Osteocyte (in vitro differentiated cells): Measurements from ENCODE around the gene ATP13A2. TPM values are rescaled to one million over a fixed set of nuclear protein-coding genes. Genes with fewer than 3 reads are reported as not detected.

Experiments
- DNase-seq: peaks from one replicate; pipeline ENCODE4 v3.0.0; 2021; ENCODE audit warnings: mixed read lengths; ENCODE audit not compliant: unreplicated experiment; ENCODE audit errors: extremely low spot score
- H3K27ac Mint-ChIP-seq: one replicate; pipeline ENCODE4 v1.8.0; 2021; ENCODE audit warnings: mild to moderate bottlenecking, mixed read lengths; ENCODE audit not compliant: unreplicated experiment
- H3K27me3 Mint-ChIP-seq: one replicate; pipeline ENCODE4 v1.8.0; 2021; ENCODE audit warnings: mixed read lengths; ENCODE audit not compliant: unreplicated experiment
- H3K36me3 Mint-ChIP-seq: one replicate; pipeline ENCODE4 v1.8.0; 2021; ENCODE audit warnings: mixed read lengths; ENCODE audit not compliant: unreplicated experiment
- H3K4me1 Mint-ChIP-seq: one replicate; pipeline ENCODE4 v1.8.0; 2021; ENCODE audit warnings: mixed read lengths; ENCODE audit not compliant: unreplicated experiment
- H3K4me3 Mint-ChIP-seq: one replicate; pipeline ENCODE4 v1.8.0; 2021; ENCODE audit warnings: mild to moderate bottlenecking, moderate library complexity, mixed read lengths; ENCODE audit not compliant: unreplicated experiment
- H3K9me3 Mint-ChIP-seq: one replicate; pipeline ENCODE4 v1.8.0; 2021; ENCODE audit warnings: mixed read lengths; ENCODE audit not compliant: unreplicated experiment
- CTCF ChIP-seq: fragments of 200-600 bp; sonication (generic); IDR thresholded peaks from 2 replicates; pipeline ENCODE4 v1.5.0; 2021; ENCODE audit warnings: antibody characterized with exemption, mild to moderate bottlenecking, moderate library complexity
- total RNA-seq: library from RNA; stranded (reverse); gene quantifications from 2 replicates; pipeline ENCODE4 v1.2.1, GENCODE V29; 2021

The ATP13A2 gene
- total RNA-seq, 1 donor from 2014 or later, result 69.6 TPM

DNA sequence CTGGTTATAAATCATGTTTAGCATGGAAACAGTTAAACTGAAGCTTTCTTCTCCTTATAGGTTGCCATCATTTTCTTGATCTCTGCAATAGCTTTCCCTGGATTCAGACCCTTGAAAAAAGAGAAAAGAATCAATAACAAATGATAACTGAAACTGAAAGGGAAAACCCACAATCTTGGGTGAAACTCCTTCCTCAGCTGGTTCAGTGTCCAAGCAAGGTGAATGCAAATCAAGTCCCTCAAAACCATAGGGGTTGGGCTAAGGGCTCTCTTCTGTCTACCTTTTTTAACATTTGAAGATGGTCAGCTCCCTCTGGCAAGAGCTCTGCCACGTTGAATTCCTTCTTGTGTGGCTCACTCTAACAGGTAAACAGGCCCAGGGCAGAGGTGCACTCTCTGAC, 7.1 kb upstream of the ATP13A2 start:
- no peaks in the 10 kb centered on the region for H3K27me3 Mint-ChIP-seq
- TF ChIP-seq CTCF, result no peak
- no peak for DNase-seq
- peaks cover 45% of the 10 kb centered on the region for H3K36me3 Mint-ChIP-seq
- H3K4me1 Mint-ChIP-seq, result peaks cover 17% of the 10 kb centered on the region
- H3K4me3 Mint-ChIP-seq, result no peak overlapping the region
- H3K9me3 Mint-ChIP-seq, result no peaks in the 10 kb centered on the region
- no peak overlapping the region for H3K27ac Mint-ChIP-seq

- Mint-ChIP-seq H3K9me3 (no peaks in the 10 kb centered on the region), H3K27ac (no peak overlapping the region), H3K4me1 (peaks cover 30% of the 10 kb centered on the region), H3K36me3 (peaks cover 34% of the 10 kb centered on the region), H3K4me3 (no peak overlapping the region), H3K27me3 (no peaks in the 10 kb centered on the region)
- no peak for TF ChIP-seq CTCF
- no peak for DNase-seq
Measured at GRCh38 chr1:17017435-17017834, 5.7 kb upstream of the ATP13A2 start.

DNA sequence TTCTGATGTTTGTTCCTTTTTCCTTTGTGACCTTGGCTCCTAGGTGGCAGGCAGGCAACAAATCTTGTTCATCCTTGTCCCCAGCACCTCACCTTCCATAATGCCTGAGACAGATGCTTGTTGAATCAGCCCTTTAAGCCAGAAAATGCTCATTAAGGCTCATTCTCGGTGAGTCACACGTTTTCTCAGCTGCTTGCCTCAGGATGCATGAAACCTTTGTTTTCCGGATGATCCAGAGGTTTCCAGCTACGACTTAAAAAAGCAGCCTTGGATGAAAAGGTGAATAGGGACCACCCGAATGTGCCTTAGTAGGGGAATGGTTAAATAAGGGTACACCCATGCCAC, 4.6 kb upstream of the ATP13A2 start:
- peaks cover 28% of the 10 kb centered on the region for H3K36me3 Mint-ChIP-seq
- no peaks in the 10 kb centered on the region for H3K27me3 Mint-ChIP-seq
- peaks cover 36% of the 10 kb centered on the region for H3K4me1 Mint-ChIP-seq
- no peak overlapping the region for H3K4me3 Mint-ChIP-seq
- H3K9me3 Mint-ChIP-seq, result no peaks in the 10 kb centered on the region
- TF ChIP-seq CTCF, result no peak
- H3K27ac Mint-ChIP-seq, result peak overlapping the region; percentile 54
- DNase-seq, result no peak

DNA sequence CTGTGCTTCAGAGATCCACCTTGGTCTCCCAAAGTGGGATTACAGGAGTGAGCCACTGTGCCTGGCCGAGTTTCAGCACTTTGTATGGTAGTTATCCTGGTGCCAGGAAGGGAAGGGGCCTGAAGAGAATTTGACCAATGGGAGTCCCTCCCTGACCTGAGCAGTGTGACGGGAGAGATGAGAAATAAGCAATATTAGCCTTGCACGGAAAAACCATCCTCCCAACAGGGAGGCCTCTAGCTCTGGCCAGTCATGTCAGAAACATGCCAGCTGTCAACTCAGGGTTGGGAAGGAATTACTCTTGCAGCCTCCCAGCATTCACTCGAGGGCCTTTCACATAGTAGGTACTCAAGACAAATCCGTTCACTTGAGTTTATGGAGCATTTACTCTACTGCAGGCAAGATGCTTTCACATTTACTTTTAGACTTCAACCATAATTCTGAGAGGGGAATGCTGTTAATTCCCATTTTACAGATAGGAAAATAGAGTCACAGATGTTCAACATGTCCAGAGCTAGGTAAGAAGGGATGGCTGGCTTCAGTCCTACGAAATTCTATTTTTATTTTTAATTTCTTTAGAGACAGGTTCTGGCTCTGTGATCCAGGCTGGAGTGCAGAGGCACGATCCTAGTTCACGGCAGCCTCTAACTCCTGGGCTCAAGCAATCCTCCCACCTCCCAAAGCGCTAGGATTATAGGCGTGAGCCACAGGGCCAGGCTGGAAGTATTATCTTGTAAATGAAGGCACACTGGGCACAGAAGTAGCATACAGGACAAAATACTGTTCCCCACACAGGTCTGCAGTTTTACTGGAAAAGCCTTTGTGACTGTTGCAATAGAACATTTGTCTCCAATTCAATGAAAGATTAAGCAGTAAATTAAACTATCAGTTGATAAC, 3.2 kb upstream of the ATP13A2 start:
- no peaks in the 10 kb centered on the region for H3K27me3 Mint-ChIP-seq
- H3K9me3 Mint-ChIP-seq, result no peaks in the 10 kb centered on the region
- TF ChIP-seq CTCF, result no peak
- no peak for DNase-seq
- H3K4me3 Mint-ChIP-seq, result no peak overlapping the region
- peaks cover 48% of the 10 kb centered on the region for H3K4me1 Mint-ChIP-seq
- H3K27ac Mint-ChIP-seq, result no peak overlapping the region
- H3K36me3 Mint-ChIP-seq, result peaks cover 18% of the 10 kb centered on the region

GRCh38 chr1:17013491-17014320, 2.0 kb upstream of the ATP13A2 start:
- no peak for DNase-seq
- peak overlapping the region; percentile 77 for H3K27ac Mint-ChIP-seq
- no peaks in the 10 kb centered on the region for H3K27me3 Mint-ChIP-seq
- TF ChIP-seq CTCF, result no peak
- peaks cover 6% of the 10 kb centered on the region for H3K36me3 Mint-ChIP-seq
- H3K4me1 Mint-ChIP-seq, result peaks cover 52% of the 10 kb centered on the region
- no peak overlapping the region for H3K4me3 Mint-ChIP-seq
- no peaks in the 10 kb centered on the region for H3K9me3 Mint-ChIP-seq
